Nephron progenitor cell (in vitro differentiated cells): ENCODE results near the gene C2CD3.

ENCODE experiments used
- DNase-seq: peaks from one replicate; pipeline ENCODE4 v3.0.0; 2021
- H3K27ac Mint-ChIP-seq: 2 replicates; pipeline ENCODE4 v1.8.0; 2021; ENCODE audit warnings: mild to moderate bottlenecking, moderate library complexity, mixed read lengths
- H3K27me3 Mint-ChIP-seq: 2 replicates; pipeline ENCODE4 v1.8.0; 2021; ENCODE audit warnings: mild to moderate bottlenecking, low read depth, mixed read lengths; ENCODE audit not compliant: poor library complexity
- H3K36me3 Mint-ChIP-seq: 2 replicates; pipeline ENCODE4 v1.8.0; 2021; ENCODE audit warnings: low read depth, mixed read lengths
- H3K4me1 Mint-ChIP-seq: 2 replicates; pipeline ENCODE4 v1.8.0; 2021; ENCODE audit warnings: mixed read lengths
- H3K4me3 Mint-ChIP-seq: 2 replicates; pipeline ENCODE4 v1.8.0; 2021; ENCODE audit warnings: mild to moderate bottlenecking, moderate library complexity, mixed read lengths
- H3K9me3 Mint-ChIP-seq: 2 replicates; pipeline ENCODE4 v1.8.0; 2021; ENCODE audit warnings: mild to moderate bottlenecking, moderate library complexity, mixed read lengths
- CTCF ChIP-seq: fragments of 200-600 bp; sonication (generic); IDR thresholded peaks from 2 replicates; pipeline ENCODE4 v1.5.0; 2021; ENCODE audit warnings: antibody characterized with exemption

C2CD3 gene

GRCh38 chr11:74116719-74117118 lies 54.1 kb downstream of the C2CD3 start:
- Mint-ChIP-seq H3K36me3 (peaks cover 82% of the 10 kb centered on the region), H3K27ac (no peak overlapping the region), H3K9me3 (peaks cover 31% of the 10 kb centered on the region), H3K4me1 (no peaks in the 10 kb centered on the region), H3K27me3 (no peaks in the 10 kb centered on the region), H3K4me3 (no peak overlapping the region)
- DNase-seq, result no peak
- no peak for TF ChIP-seq CTCF

GRCh38 chr11:74112877-74113276 lies 57.9 kb downstream of the C2CD3 start:
- TF ChIP-seq CTCF, result no peak
- no peak for DNase-seq
- H3K4me1 Mint-ChIP-seq, result no peaks in the 10 kb centered on the region
- H3K9me3 Mint-ChIP-seq, result peaks cover 31% of the 10 kb centered on the region
- peaks cover 79% of the 10 kb centered on the region for H3K36me3 Mint-ChIP-seq
- no peak overlapping the region for H3K27ac Mint-ChIP-seq
- no peak overlapping the region for H3K4me3 Mint-ChIP-seq
- H3K27me3 Mint-ChIP-seq, result no peaks in the 10 kb centered on the region

GRCh38 chr11:74106124-74106523 lies 64.7 kb downstream of the C2CD3 start:
- Mint-ChIP-seq H3K4me3 (no peak overlapping the region), H3K9me3 (no peaks in the 10 kb centered on the region), H3K4me1 (no peaks in the 10 kb centered on the region), H3K36me3 (peaks cover 46% of the 10 kb centered on the region), H3K27ac (no peak overlapping the region), H3K27me3 (no peaks in the 10 kb centered on the region)
- no peak for DNase-seq
- no peak for TF ChIP-seq CTCF

- no peaks in the 10 kb centered on the region for H3K4me1 Mint-ChIP-seq
- H3K4me3 Mint-ChIP-seq, result no peak overlapping the region
- no peaks in the 10 kb centered on the region for H3K9me3 Mint-ChIP-seq
- peaks cover 44% of the 10 kb centered on the region for H3K36me3 Mint-ChIP-seq
- no peak for TF ChIP-seq CTCF
- H3K27ac Mint-ChIP-seq, result no peak overlapping the region
- no peak for DNase-seq
- H3K27me3 Mint-ChIP-seq, result no peaks in the 10 kb centered on the region
Measured at GRCh38 chr11:74102321-74102720, 68.5 kb downstream of the C2CD3 start.

- DNase-seq, result no peak
- Mint-ChIP-seq H3K4me1 (no peaks in the 10 kb centered on the region), H3K9me3 (no peaks in the 10 kb centered on the region), H3K27ac (no peak overlapping the region), H3K36me3 (peaks cover 39% of the 10 kb centered on the region), H3K4me3 (no peak overlapping the region), H3K27me3 (no peaks in the 10 kb centered on the region)
- no peak for TF ChIP-seq CTCF
Measured at GRCh38 chr11:74100735-74101134, 70.1 kb downstream of the C2CD3 start.

- Mint-ChIP-seq H3K4me1 (no peaks in the 10 kb centered on the region), H3K4me3 (no peak overlapping the region), H3K27me3 (no peaks in the 10 kb centered on the region), H3K36me3 (peaks cover 35% of the 10 kb centered on the region), H3K27ac (no peak overlapping the region), H3K9me3 (no peaks in the 10 kb centered on the region)
- no peak for DNase-seq
- TF ChIP-seq CTCF, result no peak
Measured at GRCh38 chr11:74100231-74100630, 70.6 kb downstream of the C2CD3 start.
